Neural progenitor cell (in vitro differentiated cells): Measurements from ENCODE around the gene TRIM31.

Experiments used
- EZH2 ChIP-seq: fragments of 200-600 bp; sonication (generic); IDR thresholded peaks from 2 replicates; pipeline ENCODE4 v1.6.1; 2017; ENCODE audit warnings: antibody characterized with exemption, mild to moderate bottlenecking, moderate library complexity
- TF ChIP-seq, protein P1 (sequence below): fragments of 200-600 bp; sonication (generic); IDR thresholded peaks from 2 replicates; pipeline ENCODE4 v1.5.1; 2017; ENCODE audit warnings: antibody characterized with exemption, mild to moderate bottlenecking

DNA sequence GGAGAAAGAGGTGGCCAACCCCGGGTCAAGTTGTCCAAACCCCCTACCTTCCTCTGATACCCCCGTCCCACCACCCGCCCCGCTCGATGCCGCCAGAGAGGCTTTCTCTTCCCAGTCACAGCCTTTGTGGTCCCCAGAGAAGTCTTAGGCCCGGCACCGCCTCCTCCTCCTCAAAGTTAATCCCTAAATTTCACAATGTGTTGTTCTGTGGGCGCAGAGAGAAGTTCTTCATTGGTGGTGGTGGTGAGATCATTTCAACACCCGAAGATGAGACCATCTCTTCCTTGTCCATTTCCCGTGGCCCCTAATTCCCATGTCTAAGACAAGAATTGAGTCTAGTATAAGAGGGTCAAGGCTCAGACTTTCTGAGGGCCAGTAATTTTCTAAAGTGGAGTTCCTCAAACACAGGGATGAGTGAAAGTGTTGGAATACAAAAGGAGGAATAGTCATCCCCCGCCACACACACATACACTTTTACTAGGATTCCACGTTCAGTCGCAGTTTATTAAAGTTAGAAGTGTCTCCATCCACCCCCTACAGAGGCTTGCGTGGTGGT is 10.4 kb downstream of the TRIM31 start:
- TF ChIP-seq, protein P1, sequence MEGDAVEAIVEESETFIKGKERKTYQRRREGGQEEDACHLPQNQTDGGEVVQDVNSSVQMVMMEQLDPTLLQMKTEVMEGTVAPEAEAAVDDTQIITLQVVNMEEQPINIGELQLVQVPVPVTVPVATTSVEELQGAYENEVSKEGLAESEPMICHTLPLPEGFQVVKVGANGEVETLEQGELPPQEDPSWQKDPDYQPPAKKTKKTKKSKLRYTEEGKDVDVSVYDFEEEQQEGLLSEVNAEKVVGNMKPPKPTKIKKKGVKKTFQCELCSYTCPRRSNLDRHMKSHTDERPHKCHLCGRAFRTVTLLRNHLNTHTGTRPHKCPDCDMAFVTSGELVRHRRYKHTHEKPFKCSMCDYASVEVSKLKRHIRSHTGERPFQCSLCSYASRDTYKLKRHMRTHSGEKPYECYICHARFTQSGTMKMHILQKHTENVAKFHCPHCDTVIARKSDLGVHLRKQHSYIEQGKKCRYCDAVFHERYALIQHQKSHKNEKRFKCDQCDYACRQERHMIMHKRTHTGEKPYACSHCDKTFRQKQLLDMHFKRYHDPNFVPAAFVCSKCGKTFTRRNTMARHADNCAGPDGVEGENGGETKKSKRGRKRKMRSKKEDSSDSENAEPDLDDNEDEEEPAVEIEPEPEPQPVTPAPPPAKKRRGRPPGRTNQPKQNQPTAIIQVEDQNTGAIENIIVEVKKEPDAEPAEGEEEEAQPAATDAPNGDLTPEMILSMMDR = no peak
- no peak for TF ChIP-seq EZH2
